HepG2 (cell line): ENCODE results near the gene RAB17. TPM values are rescaled to one million over a fixed set of nuclear protein-coding genes. Genes with fewer than 3 reads are reported as not detected.

Experiments
- ATAC-seq: fragments of 200-7000 bp; cut with Tn5 transposase; 3 replicates; pipeline ENCODE4 v1.9.1; 2020; ENCODE audit warnings: mild to moderate bottlenecking, moderate library complexity
- BruUV-seq: library from RNA; stranded (reverse); fragments of 400-500 nt; replicated peaks from 2 replicates; lab custom pipeline; 2021; lab: Mats Ljungman, UMichigan
- CTCF ChIA-PET: fragments of 300-600 bp; formaldehyde crosslinking; extraction: SDS; loops from one replicate; lab custom pipeline; 2021; ENCODE audit warnings: low total read pairs, inconsistent platforms, low intra/inter-chr PET ratio; lab: Yijun Ruan, JAX
- POLR2A ChIA-PET: fragments of 350-600 bp; sonication (Branson Sonifier 250); formaldehyde crosslinking; loops from one replicate; lab custom pipeline; 2020; ENCODE audit warnings: antibody characterized with exemption, inconsistent platforms; lab: Yijun Ruan, JAX
- DNase-seq: peaks from one replicate; pipeline ENCODE4 v3.0.0-alpha.2; 2015; ENCODE audit warnings: low spot score
- FAIRE-seq: peaks from 3 replicates; lab custom pipeline; 2011; peaks lifted over from hg19 to GRCh38; lab: Jason Lieb, UNC
- H2AFZ ChIP-seq: one replicate; pipeline ENCODE4 v1.6.1; 2011; ENCODE audit warnings: low read length, inconsistent platforms
- H3K27ac ChIP-seq: fragments of 300-600 bp; 3 replicates; pipeline ENCODE4 v1.8.0; 2011; ENCODE audit warnings: mixed run types, mild to moderate bottlenecking, mixed read lengths, low read length, inconsistent platforms; ENCODE audit not compliant: insufficient read depth; ENCODE audit errors: extremely low read length
- H3K27me3 ChIP-seq, 2 experiments: fragments of 200-600 bp in 1 of 2; 2 replicates in 1 of 2; 3 replicates in 1 of 2; pipeline versions ENCODE4 v1.6.0 to v1.8.0; 2011; ENCODE audit warnings: low read length in 2 of 2, mild to moderate bottlenecking in 2 of 2, moderate library complexity in 2 of 2, inconsistent platforms in 1 of 2; ENCODE audit not compliant: insufficient read depth in 2 of 2, control insufficient read depth in 1 of 2
- H3K36me3 ChIP-seq, 2 experiments: fragments of 200-600 bp in 1 of 2; replicated peaks in 1 of 2; 2 replicates in 1 of 2; 3 replicates in 1 of 2; pipeline versions ENCODE4 v1.5.1 to v1.8.0; 2011; ENCODE audit warnings: low read length in 2 of 2, inconsistent platforms in 1 of 2; ENCODE audit not compliant: insufficient read depth in 2 of 2, control insufficient read depth in 1 of 2
- H3K4me1 ChIP-seq: 2 replicates; pipeline ENCODE4 v1.5.1; 2012; ENCODE audit warnings: low read length, inconsistent platforms; ENCODE audit not compliant: insufficient read depth
- H3K4me2 ChIP-seq: 2 replicates; pipeline ENCODE4 v1.6.0; 2011; ENCODE audit warnings: low read depth, low read length, inconsistent platforms
- H3K4me3 ChIP-seq, 3 experiments: fragments of 200-600 bp in 1 of 3; sonication (generic), shearing (Covaris generic) in 1 of 3; replicated peaks in 1 of 3; 2 replicates each; pipeline ENCODE4 v1.5.1; 2011 to 2016; ENCODE audit warnings: low read length in 3 of 3, inconsistent platforms in 2 of 3, low read depth in 2 of 3, mild to moderate bottlenecking in 2 of 3, control low read depth in 1 of 3, mixed read lengths in 1 of 3; ENCODE audit not compliant: insufficient read depth in 1 of 3
- H3K79me2 ChIP-seq: one replicate; pipeline ENCODE4 v1.6.1; 2011; ENCODE audit warnings: low read length, inconsistent platforms; ENCODE audit not compliant: insufficient read depth
- H3K9ac ChIP-seq: 2 replicates; pipeline ENCODE4 v1.6.0; 2011; ENCODE audit warnings: mild to moderate bottlenecking, low read depth, low read length, inconsistent platforms; ENCODE audit not compliant: insufficient read depth
- H3K9me3 ChIP-seq: 2 replicates; pipeline ENCODE4 v1.5.1; 2012; ENCODE audit warnings: mild to moderate bottlenecking, low read length
- H4K20me1 ChIP-seq: 2 replicates; pipeline ENCODE4 v1.6.0; 2011; ENCODE audit warnings: inconsistent platforms, mild to moderate bottlenecking, low read length, moderate library complexity; ENCODE audit not compliant: insufficient read depth
- HNF4G ChIP-seq, 2 experiments: sonication (generic) in 1 of 2; formaldehyde crosslinking in 1 of 2; IDR thresholded peaks; 2 replicates each; pipeline versions ENCODE4 v1.4.0 to v1.6.1; 2011 to 2020; ENCODE audit warnings: borderline replicate concordance in 2 of 2, low read depth in 2 of 2, mild to moderate bottlenecking in 2 of 2, low read length in 1 of 2, missing genetic modification reagents in 1 of 2, moderate library complexity in 1 of 2
- KMT2A ChIP-seq: sonication (generic); formaldehyde crosslinking; IDR thresholded peaks from 2 replicates; pipeline ENCODE4 v1.4.0; 2020; ENCODE audit warnings: missing genetic modification reagents
- MBNL3 ChIP-seq: fragments of 250-450 bp; sonication (Bioruptor Pico); conservative IDR thresholded peaks from 2 replicates; pipeline ENCODE4 v1.8.0; 2022; ENCODE audit warnings: mild to moderate bottlenecking, inconsistent platforms
- MTF2 ChIP-seq: sonication (generic); formaldehyde crosslinking; IDR thresholded peaks from 2 replicates; pipeline ENCODE4 v1.5.0; 2020; ENCODE audit warnings: missing genetic modification reagents, borderline replicate concordance
- XRCC5 ChIP-seq: fragments of 200-400 bp; formaldehyde crosslinking; optimal IDR thresholded peaks from 2 replicates; pipeline ENCODE3; 2017; ENCODE audit warnings: mild to moderate bottlenecking, low read length
- ZFP36L1 ChIP-seq: sonication (generic); formaldehyde crosslinking; IDR thresholded peaks from 2 replicates; pipeline ENCODE4 v1.8.0; 2022; ENCODE audit warnings: mild to moderate bottlenecking, missing genetic modification reagents, moderate library complexity
- ZFP36L2 ChIP-seq: sonication (generic); formaldehyde crosslinking; IDR thresholded peaks from 2 replicates; pipeline ENCODE4 v1.4.0; 2020; ENCODE audit warnings: missing genetic modification reagents
- ZNF331 ChIP-seq: sonication (generic); formaldehyde crosslinking; IDR thresholded peaks from 2 replicates; pipeline ENCODE4 v1.4.0; 2020; ENCODE audit warnings: missing genetic modification reagents
- WGBS: methylation state at CpG from one replicate; pipeline ENCODE4 v1.1.6; 2017; ENCODE audit warnings: low lambda C conversion rate; 5-methylcytosine and 5-hydroxymethylcytosine counted together
- in situ Hi-C: cut with HindIII; loops from 2 replicates; pipeline ENCODE4 v1.10.0; 2017; ENCODE audit warnings: low pct_unique_long_range_greater_than_20kb; ENCODE audit not compliant: extremely low pct_ligation_motif_present
- intact Hi-C: fragments of 100-400 bp; cut with micrococcal nuclease; formaldehyde crosslinking; loops from one replicate; pipeline ENCODE4 v1.10.0; 2022; ENCODE audit not compliant: unreplicated experiment
- polyA plus RNA-seq, 8 experiments: library from polyadenylated mRNA; depleted of rRNA in 3 of 8; stranded (reverse) in 7 of 8; unstranded in 1 of 8; fragments of >200 nt; fragmentation: Illumina TruSeq in 4 of 8; extraction: Trizol in 4 of 8; gene quantifications; 2 replicates each; pipeline versions ENCODE4 v1.2.1 to v1.2.3, GENCODE V29; 2011 to 2016; ENCODE audit warnings: low read depth in 4 of 8, missing spikeins in 1 of 8, mixed read lengths in 1 of 8; ENCODE audit not compliant: insufficient read depth in 1 of 8
- total RNA-seq, 5 experiments: library from RNA; depleted of rRNA; stranded (reverse); fragments of >200 nt; fragmentation: Illumina TruSeq; extraction: Trizol; gene quantifications; 2 replicates each; pipeline ENCODE4 v1.2.3, GENCODE V29; 2016; ENCODE audit warnings: low read depth in 1 of 5
- TF ChIP-seq, protein P1 (sequence below): sonication (generic); formaldehyde crosslinking; IDR thresholded peaks from 2 replicates; pipeline ENCODE4 v1.8.1; 2023; ENCODE audit warnings: missing genetic modification reagents, inconsistent platforms, borderline replicate concordance
- TF ChIP-seq, protein P2 (sequence below): sonication (generic); formaldehyde crosslinking; IDR thresholded peaks from 2 replicates; pipeline ENCODE4 v1.4.0; 2020; ENCODE audit warnings: mild to moderate bottlenecking, missing genetic modification reagents
- TF ChIP-seq, protein P3 (sequence below): sonication (generic); formaldehyde crosslinking; IDR thresholded peaks from 2 replicates; pipeline ENCODE4 v1.4.0; 2020; ENCODE audit warnings: missing genetic modification reagents
- TF ChIP-seq, protein P4 (sequence below): sonication (generic); formaldehyde crosslinking; IDR thresholded peaks from 2 replicates; pipeline ENCODE4 v1.4.0; 2020; ENCODE audit warnings: low read depth, mild to moderate bottlenecking, missing genetic modification reagents

Gene RAB17
- total and polyA plus RNA-seq, 2 of the 13 experiments (the other 11 are each of a cell fraction or from before 2014, with no cell fraction given) = 68.0 to 124 TPM

DNA sequence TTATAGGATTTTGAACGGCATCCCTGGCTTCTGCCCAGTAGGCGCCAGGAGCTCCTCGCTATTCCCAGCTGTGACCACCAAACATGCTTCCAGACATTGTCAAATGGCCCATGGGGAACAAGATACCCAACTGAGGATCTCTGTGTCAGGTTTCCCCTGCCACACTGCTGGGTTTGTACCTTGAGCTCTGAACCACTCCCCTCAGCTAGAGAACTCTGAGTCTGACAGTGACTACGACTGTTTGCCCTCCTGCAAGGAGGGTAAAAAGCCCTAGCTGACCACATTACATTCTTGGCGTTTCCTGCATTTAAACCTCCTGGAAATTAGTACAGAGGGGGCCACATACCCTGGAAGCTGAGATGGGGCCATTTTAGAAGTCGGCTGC is 49.3 kb upstream of the RAB17 start:
- CTCF ChIA-PET = no interaction called here
- intact Hi-C loops = no loop called here
- TF ChIP-seq HNF4G (IDR thresholded peaks at IDR 0.05; ENCODE audit: borderline replicate concordance, low read depth, low read length) = peak; percentile 38; the same call in 1 of the 2 replicates
- TF ChIP-seq HNF4G (CRISPR knock-in tag; IDR thresholded peaks at IDR 0.05; ENCODE audit: borderline replicate concordance, low read depth) = no peak
- TF ChIP-seq, protein P1, sequence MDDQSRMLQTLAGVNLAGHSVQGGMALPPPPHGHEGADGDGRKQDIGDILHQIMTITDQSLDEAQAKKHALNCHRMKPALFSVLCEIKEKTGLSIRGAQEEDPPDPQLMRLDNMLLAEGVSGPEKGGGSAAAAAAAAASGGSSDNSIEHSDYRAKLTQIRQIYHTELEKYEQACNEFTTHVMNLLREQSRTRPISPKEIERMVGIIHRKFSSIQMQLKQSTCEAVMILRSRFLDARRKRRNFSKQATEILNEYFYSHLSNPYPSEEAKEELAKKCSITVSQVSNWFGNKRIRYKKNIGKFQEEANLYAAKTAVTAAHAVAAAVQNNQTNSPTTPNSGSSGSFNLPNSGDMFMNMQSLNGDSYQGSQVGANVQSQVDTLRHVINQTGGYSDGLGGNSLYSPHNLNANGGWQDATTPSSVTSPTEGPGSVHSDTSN (CRISPR knock-in tag) = no peak
- TF ChIP-seq, protein P2, sequence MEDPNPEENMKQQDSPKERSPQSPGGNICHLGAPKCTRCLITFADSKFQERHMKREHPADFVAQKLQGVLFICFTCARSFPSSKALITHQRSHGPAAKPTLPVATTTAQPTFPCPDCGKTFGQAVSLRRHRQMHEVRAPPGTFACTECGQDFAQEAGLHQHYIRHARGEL = no peak
- TF ChIP-seq KMT2A = peak; percentile 22; the same call in 1 of the 2 replicates
- TF ChIP-seq MTF2 (CRISPR knock-in tag) = no peak
- no peak for TF ChIP-seq ZFP36L1
- TF ChIP-seq ZFP36L2 (CRISPR knock-in tag) = no peak
- no peak for TF ChIP-seq MBNL3 (CRISPR knock-in tag)
- TF ChIP-seq, protein P3, sequence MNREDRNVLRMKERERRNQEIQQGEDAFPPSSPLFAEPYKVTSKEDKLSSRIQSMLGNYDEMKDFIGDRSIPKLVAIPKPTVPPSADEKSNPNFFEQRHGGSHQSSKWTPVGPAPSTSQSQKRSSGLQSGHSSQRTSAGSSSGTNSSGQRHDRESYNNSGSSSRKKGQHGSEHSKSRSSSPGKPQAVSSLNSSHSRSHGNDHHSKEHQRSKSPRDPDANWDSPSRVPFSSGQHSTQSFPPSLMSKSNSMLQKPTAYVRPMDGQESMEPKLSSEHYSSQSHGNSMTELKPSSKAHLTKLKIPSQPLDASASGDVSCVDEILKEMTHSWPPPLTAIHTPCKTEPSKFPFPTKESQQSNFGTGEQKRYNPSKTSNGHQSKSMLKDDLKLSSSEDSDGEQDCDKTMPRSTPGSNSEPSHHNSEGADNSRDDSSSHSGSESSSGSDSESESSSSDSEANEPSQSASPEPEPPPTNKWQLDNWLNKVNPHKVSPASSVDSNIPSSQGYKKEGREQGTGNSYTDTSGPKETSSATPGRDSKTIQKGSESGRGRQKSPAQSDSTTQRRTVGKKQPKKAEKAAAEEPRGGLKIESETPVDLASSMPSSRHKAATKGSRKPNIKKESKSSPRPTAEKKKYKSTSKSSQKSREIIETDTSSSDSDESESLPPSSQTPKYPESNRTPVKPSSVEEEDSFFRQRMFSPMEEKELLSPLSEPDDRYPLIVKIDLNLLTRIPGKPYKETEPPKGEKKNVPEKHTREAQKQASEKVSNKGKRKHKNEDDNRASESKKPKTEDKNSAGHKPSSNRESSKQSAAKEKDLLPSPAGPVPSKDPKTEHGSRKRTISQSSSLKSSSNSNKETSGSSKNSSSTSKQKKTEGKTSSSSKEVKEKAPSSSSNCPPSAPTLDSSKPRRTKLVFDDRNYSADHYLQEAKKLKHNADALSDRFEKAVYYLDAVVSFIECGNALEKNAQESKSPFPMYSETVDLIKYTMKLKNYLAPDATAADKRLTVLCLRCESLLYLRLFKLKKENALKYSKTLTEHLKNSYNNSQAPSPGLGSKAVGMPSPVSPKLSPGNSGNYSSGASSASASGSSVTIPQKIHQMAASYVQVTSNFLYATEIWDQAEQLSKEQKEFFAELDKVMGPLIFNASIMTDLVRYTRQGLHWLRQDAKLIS (CRISPR knock-in tag) = no peak
- TF ChIP-seq ZNF331 (CRISPR knock-in tag) = no peak
- TF ChIP-seq XRCC5 = peak; percentile 74
- TF ChIP-seq, protein P4, sequence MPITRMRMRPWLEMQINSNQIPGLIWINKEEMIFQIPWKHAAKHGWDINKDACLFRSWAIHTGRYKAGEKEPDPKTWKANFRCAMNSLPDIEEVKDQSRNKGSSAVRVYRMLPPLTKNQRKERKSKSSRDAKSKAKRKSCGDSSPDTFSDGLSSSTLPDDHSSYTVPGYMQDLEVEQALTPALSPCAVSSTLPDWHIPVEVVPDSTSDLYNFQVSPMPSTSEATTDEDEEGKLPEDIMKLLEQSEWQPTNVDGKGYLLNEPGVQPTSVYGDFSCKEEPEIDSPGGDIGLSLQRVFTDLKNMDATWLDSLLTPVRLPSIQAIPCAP (CRISPR knock-in tag) = no peak

More for the DNA sequence above, 49.3 kb upstream of the RAB17 start:
- no peaks in the 10 kb centered on the region for H3K79me2 ChIP-seq
- no peaks in the 10 kb centered on the region for H3K27me3 ChIP-seq
- in situ Hi-C loops = no loop called here
- H3K4me1 ChIP-seq = peaks cover 19% of the 10 kb centered on the region
- no peak overlapping the region for H3K9ac ChIP-seq
- H3K4me3 ChIP-seq = no peak overlapping the region
- POLR2A ChIA-PET = interaction anchor here (1.1 to 1.3 kb wide), 2 partner anchors 12 to 30 kb away, joined by 3 to 4 read pairs; no protein-coding TSS in a partner anchor
- no TSS peak for BruUV-seq
- ATAC-seq (peak; percentile 95), FAIRE-seq (peak; percentile 42), DNase-seq (peak; percentile 61)
- no peak overlapping the region for H3K27ac ChIP-seq
- H4K20me1 ChIP-seq = no peaks in the 10 kb centered on the region
- H3K9me3 ChIP-seq = no peaks in the 10 kb centered on the region
- H2AFZ ChIP-seq = no peak overlapping the region
- no peaks in the 10 kb centered on the region for H3K36me3 ChIP-seq
- 40% methylated on average over 6 of the region's 6 CpGs for WGBS
- peak overlapping the region; percentile 51 for H3K4me2 ChIP-seq
